GM04504 (cell line): ENCODE data around the gene NUMB.
"Not testable (repeated sequence)": the region's sequence is repeated elsewhere in the genome, so short reads cannot be mapped to it uniquely, and the experiment has no call there.

Experiments
- DNase-seq: peaks from one replicate; pipeline ENCODE4 v3.0.0-alpha.2; 2012; ENCODE audit warnings: low read depth

Gene NUMB

GRCh38 chr14:73422515-73422914, 35.8 kb downstream of the NUMB start:
- DNase-seq, result no peak

- DNase-seq, result no peak
Measured at GRCh38 chr14:73418227-73418626, 40.1 kb downstream of the NUMB start.

- not testable (repeated sequence) for DNase-seq
Measured at GRCh38 chr14:73406248-73406647, 52.1 kb downstream of the NUMB start.

GRCh38 chr14:73403181-73403752, 55.1 kb downstream of the NUMB start:
- no peak for DNase-seq

- DNase-seq, result no peak
Measured at GRCh38 chr14:73402579-73402978, 55.8 kb downstream of the NUMB start.

- no peak for DNase-seq
Measured at GRCh38 chr14:73397810-73398209, 60.5 kb downstream of the NUMB start.

GRCh38 chr14:73394317-73394716, 64.0 kb downstream of the NUMB start:
- no peak for DNase-seq

GRCh38 chr14:73393375-73393774, 65.0 kb downstream of the NUMB start:
- DNase-seq, result no peak

DNA sequence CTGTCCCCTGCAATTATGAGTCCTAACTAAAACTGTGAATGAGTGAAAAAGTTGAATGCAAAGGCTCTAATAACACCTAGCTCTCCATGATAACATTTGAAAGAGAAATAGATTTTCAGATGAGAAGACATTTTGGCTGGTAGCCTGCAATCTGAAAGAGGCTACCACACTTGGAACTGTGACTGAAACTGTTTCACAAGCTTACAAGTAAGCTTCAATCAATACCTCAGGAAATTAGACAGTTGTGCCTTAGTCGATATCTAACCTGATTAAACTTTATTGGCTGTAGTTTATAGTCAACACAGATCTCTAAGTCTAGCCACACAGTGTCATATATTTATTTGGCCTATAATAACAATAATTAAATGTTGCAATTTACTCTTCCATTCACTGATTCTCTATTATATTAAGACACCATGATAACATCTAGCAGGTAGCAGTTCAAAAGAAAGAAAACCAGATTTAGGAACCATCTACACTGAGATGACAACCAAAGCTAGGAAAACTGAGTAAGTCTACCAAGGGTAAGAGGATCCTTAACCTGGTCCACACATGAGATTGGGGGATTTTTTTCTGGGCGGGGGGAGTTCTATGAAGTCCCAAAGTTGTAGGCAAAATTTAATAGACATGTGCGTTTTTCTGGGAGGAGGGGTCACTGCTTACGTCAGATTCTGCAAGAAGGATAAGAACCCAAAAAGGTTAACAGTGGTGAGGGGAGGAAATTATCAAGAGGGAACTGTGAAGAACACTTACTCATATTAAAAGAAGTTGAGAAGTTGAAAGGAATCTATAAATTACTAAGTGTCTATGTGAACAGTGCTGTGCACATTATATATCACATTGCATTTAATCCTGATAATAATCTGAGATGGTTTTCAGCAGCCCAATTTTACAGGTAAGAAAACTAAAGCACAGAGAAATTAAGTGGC, 65.8 kb downstream of the NUMB start:
- no peak for DNase-seq

DNA sequence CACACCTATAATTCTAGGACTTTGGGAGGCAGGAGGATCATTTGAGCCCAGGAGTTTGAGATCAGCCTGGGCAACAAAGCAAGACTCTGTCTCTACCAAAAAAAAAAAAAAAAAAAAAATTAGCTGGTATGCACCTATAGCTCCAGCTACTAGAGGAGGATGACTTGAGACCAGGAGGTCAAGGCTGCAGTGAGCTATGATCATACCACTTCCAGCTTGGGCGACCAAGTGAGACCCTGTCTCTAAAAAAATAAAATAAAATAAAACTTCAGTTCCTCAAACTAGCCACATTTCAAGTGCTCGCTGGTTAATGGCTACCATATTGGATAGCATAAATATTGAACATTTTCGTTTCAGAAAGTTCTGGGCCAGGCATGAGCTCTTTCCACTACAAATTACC, 70.5 kb downstream of the NUMB start:
- DNase-seq, result not testable (repeated sequence)

DNA sequence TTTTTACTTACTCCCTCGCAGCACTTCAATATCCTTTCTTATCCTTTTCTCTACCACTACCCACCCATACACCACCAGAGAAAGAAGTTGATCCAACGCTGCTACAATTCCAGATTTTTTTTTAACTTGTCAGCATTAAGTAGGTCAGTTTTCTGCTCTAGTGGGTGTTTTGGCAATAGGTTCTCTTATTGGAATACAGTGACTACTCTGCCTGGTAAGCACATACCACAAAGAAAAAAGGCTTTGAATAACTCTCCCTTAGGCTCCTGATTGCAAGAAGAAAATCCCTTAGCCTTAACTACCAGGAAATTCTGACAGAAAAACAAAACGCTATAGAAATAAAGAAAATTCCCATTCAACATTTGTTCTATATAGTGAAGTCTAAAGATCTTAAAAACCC, 72.0 kb downstream of the NUMB start:
- no peak for DNase-seq

DNA sequence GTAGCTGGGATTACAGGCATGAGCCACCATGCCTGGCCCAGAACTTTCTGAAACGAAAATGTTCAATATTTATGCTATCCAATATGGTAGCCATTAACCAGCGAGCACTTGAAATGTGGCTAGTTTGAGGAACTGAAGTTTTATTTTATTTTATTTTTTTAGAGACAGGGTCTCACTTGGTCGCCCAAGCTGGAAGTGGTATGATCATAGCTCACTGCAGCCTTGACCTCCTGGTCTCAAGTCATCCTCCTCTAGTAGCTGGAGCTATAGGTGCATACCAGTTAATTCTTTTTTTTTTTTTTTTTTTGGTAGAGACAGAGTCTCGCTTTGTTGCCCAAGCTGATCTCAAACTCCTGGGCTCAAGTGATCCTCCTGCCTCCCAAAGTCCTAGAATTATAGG, 73.3 kb downstream of the NUMB start:
- DNase-seq, result not testable (repeated sequence)

DNA sequence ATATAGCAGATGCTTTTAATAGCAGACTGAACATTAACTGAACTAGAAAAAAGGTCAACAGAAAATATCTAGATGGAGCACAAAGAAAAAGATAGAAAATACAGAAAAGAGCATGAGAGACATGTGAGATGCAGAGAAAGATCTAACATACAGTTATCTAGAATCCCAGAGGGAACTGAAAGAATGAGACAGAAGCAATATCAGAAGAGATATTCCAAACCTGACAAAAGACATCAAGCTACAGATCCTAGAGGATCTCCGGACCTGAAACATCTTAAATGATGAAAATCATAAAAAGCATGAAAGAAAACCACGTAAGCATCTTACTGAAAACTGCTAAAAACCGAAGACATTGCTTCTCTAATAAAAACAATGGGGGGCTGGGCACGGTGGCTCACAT, 75.0 kb downstream of the NUMB start:
- DNase-seq, result no peak

DNA sequence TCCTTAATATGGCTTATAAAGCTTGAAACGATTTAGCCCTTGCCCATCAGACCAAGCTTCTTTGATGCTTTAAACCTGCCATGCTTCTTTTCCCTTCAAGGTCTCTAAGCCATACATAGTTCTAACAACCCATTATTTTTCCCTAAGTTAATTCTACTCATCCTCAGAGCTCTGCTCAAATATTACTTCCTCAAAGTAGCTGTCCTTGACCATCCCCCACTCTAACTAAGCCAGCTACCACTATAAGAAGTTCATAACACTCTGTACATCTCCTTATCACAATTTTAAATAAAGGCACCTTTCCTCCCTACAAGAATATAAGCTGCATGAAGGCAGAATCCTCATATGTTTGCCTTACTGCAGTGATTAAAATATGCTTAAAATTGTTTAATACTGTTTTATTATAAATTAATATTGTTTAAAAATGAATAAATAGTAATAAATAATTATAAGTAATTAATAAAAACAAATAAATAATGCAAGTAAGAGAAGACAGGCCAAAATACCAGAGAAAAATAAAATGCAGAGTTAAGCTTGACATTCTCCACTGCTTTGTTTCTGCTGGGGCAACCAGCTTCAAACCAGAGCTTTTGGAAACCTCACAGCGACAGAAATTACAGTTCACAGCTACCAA, 76.8 kb downstream of the NUMB start:
- no peak for DNase-seq

DNA sequence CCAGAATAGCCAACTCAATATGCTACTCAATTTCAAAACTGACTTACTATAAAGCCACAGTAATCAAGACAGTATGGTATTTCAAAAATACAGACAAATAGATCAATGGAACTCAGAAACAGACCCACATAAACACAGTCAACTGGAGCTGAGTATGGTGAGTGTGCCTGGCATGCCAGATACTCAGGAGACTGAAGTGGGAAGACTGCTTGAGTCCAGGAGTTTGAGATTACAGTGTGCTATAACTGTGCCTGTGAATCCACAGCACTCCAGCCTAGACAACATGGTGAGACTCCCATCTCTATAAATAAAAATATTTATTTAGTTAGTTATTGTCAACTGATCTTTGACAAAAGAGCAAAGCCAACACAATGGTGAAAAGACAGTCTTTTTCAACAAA, 81.8 kb downstream of the NUMB start:
- no peak for DNase-seq

GRCh38 chr14:73375861-73376260, 82.5 kb downstream of the NUMB start:
- DNase-seq, result no peak

DNA sequence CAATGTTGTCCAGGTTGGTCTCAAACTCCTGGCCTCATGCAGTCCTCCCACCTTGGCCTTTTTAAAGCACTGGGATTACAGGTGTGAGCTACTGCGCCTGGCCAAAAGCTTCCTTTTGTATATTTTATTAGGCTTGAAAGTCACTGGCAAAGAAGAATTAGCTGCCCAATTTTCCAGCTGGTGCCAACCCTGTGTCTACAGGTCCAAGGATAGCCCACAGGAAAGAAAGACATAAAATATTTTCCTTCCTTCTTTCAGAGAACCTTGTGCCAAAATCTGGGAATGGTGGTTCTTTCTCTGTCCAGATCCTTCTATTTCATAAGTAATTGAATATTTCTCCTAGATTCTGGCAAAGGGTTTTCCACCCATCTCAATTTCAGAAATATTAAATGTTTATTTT, 84.1 kb downstream of the NUMB start:
- no peak for DNase-seq

GRCh38 chr14:73372529-73372928, 85.8 kb downstream of the NUMB start:
- no peak for DNase-seq

DNA sequence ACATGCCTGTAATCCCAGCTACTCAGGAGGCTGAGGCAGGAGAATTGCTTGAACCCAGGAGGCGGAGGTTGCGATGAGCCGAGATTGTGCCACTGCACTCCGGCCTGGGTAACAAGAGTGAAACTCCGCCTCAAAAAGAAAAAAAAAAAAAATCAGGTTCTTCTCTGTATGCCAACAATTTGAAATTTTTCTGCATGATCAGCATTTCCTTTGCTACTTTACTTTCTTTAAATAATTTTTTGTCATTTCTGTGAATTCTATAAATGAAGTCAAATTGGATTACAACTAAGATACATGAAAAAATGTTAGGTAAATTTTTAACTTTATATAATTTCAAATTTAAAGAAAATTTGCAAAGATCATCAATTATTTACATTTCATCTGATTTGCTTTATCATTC, 87.8 kb downstream of the NUMB start:
- DNase-seq, result no peak

DNA sequence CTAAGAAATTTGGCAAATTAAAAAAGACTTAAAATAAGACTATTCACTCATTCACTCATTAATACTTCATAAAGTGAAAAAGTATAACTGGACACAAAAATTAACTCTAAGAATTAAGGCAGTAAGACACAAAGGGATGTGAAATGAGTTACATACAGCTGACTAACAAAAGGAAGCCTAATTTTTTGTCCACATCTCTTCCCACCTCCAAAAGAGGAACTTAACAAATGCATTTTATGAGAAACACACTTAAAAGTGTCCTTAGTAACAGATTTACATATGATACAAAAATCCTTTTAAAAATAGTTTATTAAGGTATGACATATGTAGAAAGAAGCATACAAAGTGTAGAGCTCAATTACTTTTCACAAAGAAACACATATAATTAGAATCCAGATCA, 88.9 kb downstream of the NUMB start:
- DNase-seq, result no peak

- no peak for DNase-seq
Measured at GRCh38 chr14:73368616-73369015, 89.7 kb downstream of the NUMB start.

- DNase-seq, result no peak
Measured at GRCh38 chr14:73365727-73366126, 92.6 kb downstream of the NUMB start.

DNA sequence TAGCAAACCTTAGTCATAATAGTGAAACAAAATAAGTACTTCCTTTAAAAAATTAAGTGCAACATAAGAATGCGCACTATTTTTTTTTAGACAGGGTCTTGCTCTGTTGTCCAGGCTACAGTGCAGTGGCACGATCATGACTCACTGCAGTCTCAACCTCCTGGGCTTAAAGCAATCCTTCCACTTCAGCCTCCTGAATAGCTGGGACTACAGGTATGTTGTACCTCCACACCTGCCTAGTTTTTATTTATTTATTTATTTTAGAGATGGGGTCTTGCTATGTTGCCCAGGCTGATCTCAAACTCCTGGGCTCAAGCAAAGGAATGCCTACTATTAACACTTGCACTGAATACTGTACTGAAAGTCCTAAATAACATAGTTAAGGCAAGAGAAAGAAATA, 93.8 kb downstream of the NUMB start:
- no peak for DNase-seq
